HepG2 (cell line): ENCODE results near the gene MST1R. TPM values are rescaled to one million over a fixed set of nuclear protein-coding genes. Genes with fewer than 3 reads are reported as not detected.
A peak's percentile ranks its signal among the peaks of the same experiment; 100 is the strongest.

Source experiments
- ARNT ChIP-seq: fragments of 450-650 bp; IDR thresholded peaks from 2 replicates; pipeline ENCODE4 v1.6.1; 2017
- CCDC6 ChIP-seq: sonication (generic); formaldehyde crosslinking; IDR thresholded peaks from 2 replicates; pipeline ENCODE4 v1.8.1; 2022; ENCODE audit warnings: mild to moderate bottlenecking, missing genetic modification reagents, moderate library complexity
- CREM ChIP-seq, 2 experiments: sonication (generic) in 1 of 2; formaldehyde crosslinking in 1 of 2; IDR thresholded peaks; 2 replicates each; pipeline versions ENCODE4 v1.4.0 to v1.6.1; 2016 to 2020; ENCODE audit warnings: antibody characterized with exemption in 1 of 2, mild to moderate bottlenecking in 1 of 2, missing genetic modification reagents in 1 of 2
- ESRRA ChIP-seq: sonication (generic); formaldehyde crosslinking; IDR thresholded peaks from 2 replicates; pipeline ENCODE4 v1.5.1; 2020; ENCODE audit warnings: mild to moderate bottlenecking, low read depth, missing genetic modification reagents
- HDAC2 ChIP-seq: sonication (generic); formaldehyde crosslinking; IDR thresholded peaks from 2 replicates; pipeline ENCODE4 v1.4.0; 2020; ENCODE audit warnings: missing genetic modification reagents
- HNF4A ChIP-seq: sonication (generic); formaldehyde crosslinking; IDR thresholded peaks from 2 replicates; pipeline ENCODE4 v1.4.0; 2020; ENCODE audit warnings: missing genetic modification reagents
- HNRNPUL1 ChIP-seq: fragments of 200-400 bp; formaldehyde crosslinking; IDR thresholded peaks from 2 replicates; pipeline ENCODE4 v1.6.1; 2017; ENCODE audit warnings: low read depth, mild to moderate bottlenecking, low read length, moderate library complexity
- KDM4B ChIP-seq: sonication (generic); formaldehyde crosslinking; IDR thresholded peaks from 2 replicates; pipeline ENCODE4 v1.4.0; 2020; ENCODE audit warnings: missing genetic modification reagents
- KLF13 ChIP-seq: sonication (generic); formaldehyde crosslinking; IDR thresholded peaks from 2 replicates; pipeline ENCODE4 v1.4.0; 2020; ENCODE audit warnings: mild to moderate bottlenecking, missing genetic modification reagents
- KMT2A ChIP-seq: sonication (generic); formaldehyde crosslinking; IDR thresholded peaks from 2 replicates; pipeline ENCODE4 v1.4.0; 2020; ENCODE audit warnings: missing genetic modification reagents
- MEF2D ChIP-seq: sonication (generic); formaldehyde crosslinking; IDR thresholded peaks from 2 replicates; pipeline ENCODE4 v1.5.1; 2020; ENCODE audit warnings: mild to moderate bottlenecking, missing genetic modification reagents
- NFATC3 ChIP-seq: sonication (generic); formaldehyde crosslinking; IDR thresholded peaks from 2 replicates; pipeline ENCODE4 v1.5.1; 2020; ENCODE audit warnings: mild to moderate bottlenecking, missing genetic modification reagents
- SIN3B ChIP-seq: fragments of 150-350 bp; IDR thresholded peaks from 2 replicates; pipeline ENCODE4 v1.6.1; 2014; ENCODE audit warnings: low read length
- SOX5 ChIP-seq: IDR thresholded peaks from 2 replicates; pipeline ENCODE4 v1.6.1; 2016; ENCODE audit warnings: borderline replicate concordance
- ZFP36 ChIP-seq: fragments of 150-350 bp; IDR thresholded peaks from 2 replicates; pipeline ENCODE4 v1.6.1; 2018; ENCODE audit warnings: borderline replicate concordance, low read length, low read depth; ENCODE audit not compliant: partially characterized antibody
- ZNF20 ChIP-seq: sonication (generic); formaldehyde crosslinking; IDR thresholded peaks from 2 replicates; pipeline ENCODE4 v1.4.0; 2020; ENCODE audit warnings: mild to moderate bottlenecking, moderate library complexity, missing genetic modification reagents
- ZNF331 ChIP-seq: sonication (generic); formaldehyde crosslinking; IDR thresholded peaks from 2 replicates; pipeline ENCODE4 v1.4.0; 2020; ENCODE audit warnings: missing genetic modification reagents
- ZNF432 ChIP-seq: sonication (generic); formaldehyde crosslinking; IDR thresholded peaks from 2 replicates; pipeline ENCODE4 v1.5.0; 2020; ENCODE audit warnings: missing genetic modification reagents, mild to moderate bottlenecking, borderline replicate concordance
- ZNF460 ChIP-seq: sonication (generic); formaldehyde crosslinking; IDR thresholded peaks from 2 replicates; pipeline ENCODE4 v1.5.1; 2020; ENCODE audit warnings: missing genetic modification reagents, mild to moderate bottlenecking, borderline replicate concordance
- ZNF644 ChIP-seq: IDR thresholded peaks from 2 replicates; pipeline ENCODE4 v1.6.1; 2016; ENCODE audit warnings: low read depth
- ZNF747 ChIP-seq: sonication (generic); formaldehyde crosslinking; IDR thresholded peaks from 2 replicates; pipeline ENCODE4 v1.8.1; 2023; ENCODE audit warnings: missing genetic modification reagents, mild to moderate bottlenecking, borderline replicate concordance
- polyA plus RNA-seq, 8 experiments: library from polyadenylated mRNA; depleted of rRNA in 3 of 8; stranded (reverse) in 7 of 8; unstranded in 1 of 8; fragments of >200 nt; fragmentation: Illumina TruSeq in 4 of 8; extraction: Trizol in 4 of 8; gene quantifications; 2 replicates each; pipeline versions ENCODE4 v1.2.1 to v1.2.3, GENCODE V29; 2011 to 2016; ENCODE audit warnings: low read depth in 4 of 8, missing spikeins in 1 of 8, mixed read lengths in 1 of 8; ENCODE audit not compliant: insufficient read depth in 1 of 8
- total RNA-seq, 5 experiments: library from RNA; depleted of rRNA; stranded (reverse); fragments of >200 nt; fragmentation: Illumina TruSeq; extraction: Trizol; gene quantifications; 2 replicates each; pipeline ENCODE4 v1.2.3, GENCODE V29; 2016; ENCODE audit warnings: low read depth in 1 of 5
- TF ChIP-seq, protein P1 (sequence below): IDR thresholded peaks from 2 replicates; pipeline ENCODE4 v1.6.1; 2016; ENCODE audit warnings: missing genetic modification reagents, missing compliant biosample characterization
- TF ChIP-seq, protein P2 (sequence below): sonication (generic); formaldehyde crosslinking; IDR thresholded peaks from 2 replicates; pipeline ENCODE4 v1.4.0; 2020; ENCODE audit warnings: mild to moderate bottlenecking, missing genetic modification reagents
- TF ChIP-seq, protein P3 (sequence below): sonication (generic); formaldehyde crosslinking; IDR thresholded peaks from 2 replicates; pipeline ENCODE4 v1.4.0; 2020; ENCODE audit warnings: mild to moderate bottlenecking, missing genetic modification reagents
- TF ChIP-seq, protein P4 (sequence below): sonication (generic); formaldehyde crosslinking; IDR thresholded peaks from 2 replicates; pipeline ENCODE4 v1.8.0; 2022; ENCODE audit warnings: mild to moderate bottlenecking, missing genetic modification reagents, borderline replicate concordance
- TF ChIP-seq, protein P5 (sequence below): sonication (generic); formaldehyde crosslinking; IDR thresholded peaks from 2 replicates; pipeline ENCODE4 v1.4.0; 2020; ENCODE audit warnings: mild to moderate bottlenecking, missing genetic modification reagents

The MST1R gene
- total and polyA plus RNA-seq, 2 of the 13 experiments (the other 11 are each of a cell fraction or from before 2014, with no cell fraction given) = 0.11 to 0.77 TPM

DNA sequence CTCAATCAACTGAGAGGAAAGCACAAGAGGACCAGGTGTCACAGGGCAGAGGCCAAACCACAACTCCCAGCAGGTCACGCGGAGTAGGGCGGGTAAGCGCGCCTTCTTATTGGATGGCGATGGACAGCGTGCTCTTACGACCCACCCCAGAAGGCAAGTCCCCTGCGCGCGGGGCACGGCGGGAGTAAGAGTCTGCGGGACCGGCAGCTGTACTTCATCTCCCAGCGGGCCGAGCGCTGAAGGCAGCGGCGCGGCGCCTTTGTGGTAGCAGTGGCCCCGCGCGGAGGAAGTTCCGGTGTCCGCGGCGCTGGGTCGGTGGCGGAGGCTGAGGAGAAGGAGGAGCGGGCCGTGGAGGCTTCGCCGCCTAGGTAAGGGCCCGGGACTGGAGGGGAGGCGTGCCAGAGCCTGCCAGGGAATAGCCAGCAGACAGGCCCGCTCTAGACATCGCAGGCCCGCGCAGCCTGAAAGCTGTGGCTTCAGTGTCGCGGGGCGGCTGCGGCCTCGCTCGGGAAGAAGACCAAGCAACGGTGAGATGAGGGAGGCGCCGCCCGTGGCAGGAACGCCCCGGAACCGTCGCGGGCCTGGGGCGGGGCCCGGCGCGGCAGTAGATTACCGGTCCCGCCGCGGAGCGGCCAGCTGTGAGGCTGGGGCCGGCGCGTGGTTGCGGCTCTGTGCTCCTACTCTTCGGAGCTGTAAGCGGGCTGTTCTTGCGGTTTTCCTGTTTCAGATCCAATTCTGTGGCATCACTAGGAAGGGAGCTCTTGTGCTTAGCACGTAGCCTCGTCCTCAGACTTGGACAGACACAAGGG lies 36.4 kb upstream of the MST1R start, which contains the start of gene RBM6 (continued):
- TF ChIP-seq CREM (IDR thresholded peaks at IDR 0.05) (peak; percentile 97), CREM (CRISPR knock-in tag; IDR thresholded peaks at IDR 0.05) (no peak), ZFP36 (no peak), ZNF432 (no peak), SIN3B (no peak), KLF13 (CRISPR knock-in tag) (no peak), ZNF331 (CRISPR knock-in tag) (peak; percentile 7), HNF4A (CRISPR knock-in tag) (no peak; the same call in 1 of the 2 replicates), ZNF460 (CRISPR knock-in tag) (no peak; the same call in 1 of the 2 replicates), CCDC6 (peak; percentile 58; the same call in 1 of the 2 replicates), ZNF747 (no peak; the same call in 1 of the 2 replicates), MEF2D (CRISPR knock-in tag) (peak; percentile 87), HDAC2 (CRISPR knock-in tag) (peak; percentile 55), HNRNPUL1 (peak; percentile 67; the same call in 1 of the 2 replicates), KDM4B (CRISPR knock-in tag) (no peak; the same call in 1 of the 2 replicates), ZNF20 (CRISPR knock-in tag) (0 out of 2 replicates have a peak, but pooled peaks have one; percentile 48), ESRRA (CRISPR knock-in tag) (peak; percentile 48; the same call in 1 of the 2 replicates), ZNF644 (CRISPR knock-in tag) (no peak), ARNT (no peak), SOX5 (peak; percentile 48; the same call in 1 of the 2 replicates), NFATC3 (CRISPR knock-in tag) (no peak), KMT2A (peak; percentile 82)
- TF ChIP-seq, protein P1, sequence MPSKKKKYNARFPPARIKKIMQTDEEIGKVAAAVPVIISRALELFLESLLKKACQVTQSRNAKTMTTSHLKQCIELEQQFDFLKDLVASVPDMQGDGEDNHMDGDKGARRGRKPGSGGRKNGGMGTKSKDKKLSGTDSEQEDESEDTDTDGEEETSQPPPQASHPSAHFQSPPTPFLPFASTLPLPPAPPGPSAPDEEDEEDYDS (CRISPR knock-in tag) = peak; percentile 58; the same call in 1 of the 2 replicates
- TF ChIP-seq, protein P2, sequence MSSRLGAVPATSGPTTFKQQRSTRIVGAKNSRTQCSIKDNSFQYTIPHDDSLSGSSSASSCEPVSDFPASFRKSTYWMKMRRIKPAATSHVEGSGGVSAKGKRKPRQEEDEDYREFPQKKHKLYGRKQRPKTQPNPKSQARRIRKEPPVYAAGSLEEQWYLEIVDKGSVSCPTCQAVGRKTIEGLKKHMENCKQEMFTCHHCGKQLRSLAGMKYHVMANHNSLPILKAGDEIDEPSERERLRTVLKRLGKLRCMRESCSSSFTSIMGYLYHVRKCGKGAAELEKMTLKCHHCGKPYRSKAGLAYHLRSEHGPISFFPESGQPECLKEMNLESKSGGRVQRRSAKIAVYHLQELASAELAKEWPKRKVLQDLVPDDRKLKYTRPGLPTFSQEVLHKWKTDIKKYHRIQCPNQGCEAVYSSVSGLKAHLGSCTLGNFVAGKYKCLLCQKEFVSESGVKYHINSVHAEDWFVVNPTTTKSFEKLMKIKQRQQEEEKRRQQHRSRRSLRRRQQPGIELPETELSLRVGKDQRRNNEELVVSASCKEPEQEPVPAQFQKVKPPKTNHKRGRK (CRISPR knock-in tag) = no peak
- TF ChIP-seq, protein P3, sequence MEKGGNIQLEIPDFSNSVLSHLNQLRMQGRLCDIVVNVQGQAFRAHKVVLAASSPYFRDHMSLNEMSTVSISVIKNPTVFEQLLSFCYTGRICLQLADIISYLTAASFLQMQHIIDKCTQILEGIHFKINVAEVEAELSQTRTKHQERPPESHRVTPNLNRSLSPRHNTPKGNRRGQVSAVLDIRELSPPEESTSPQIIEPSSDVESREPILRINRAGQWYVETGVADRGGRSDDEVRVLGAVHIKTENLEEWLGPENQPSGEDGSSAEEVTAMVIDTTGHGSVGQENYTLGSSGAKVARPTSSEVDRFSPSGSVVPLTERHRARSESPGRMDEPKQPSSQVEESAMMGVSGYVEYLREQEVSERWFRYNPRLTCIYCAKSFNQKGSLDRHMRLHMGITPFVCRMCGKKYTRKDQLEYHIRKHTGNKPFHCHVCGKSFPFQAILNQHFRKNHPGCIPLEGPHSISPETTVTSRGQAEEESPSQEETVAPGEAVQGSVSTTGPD (CRISPR knock-in tag) = no peak
- TF ChIP-seq, protein P4, sequence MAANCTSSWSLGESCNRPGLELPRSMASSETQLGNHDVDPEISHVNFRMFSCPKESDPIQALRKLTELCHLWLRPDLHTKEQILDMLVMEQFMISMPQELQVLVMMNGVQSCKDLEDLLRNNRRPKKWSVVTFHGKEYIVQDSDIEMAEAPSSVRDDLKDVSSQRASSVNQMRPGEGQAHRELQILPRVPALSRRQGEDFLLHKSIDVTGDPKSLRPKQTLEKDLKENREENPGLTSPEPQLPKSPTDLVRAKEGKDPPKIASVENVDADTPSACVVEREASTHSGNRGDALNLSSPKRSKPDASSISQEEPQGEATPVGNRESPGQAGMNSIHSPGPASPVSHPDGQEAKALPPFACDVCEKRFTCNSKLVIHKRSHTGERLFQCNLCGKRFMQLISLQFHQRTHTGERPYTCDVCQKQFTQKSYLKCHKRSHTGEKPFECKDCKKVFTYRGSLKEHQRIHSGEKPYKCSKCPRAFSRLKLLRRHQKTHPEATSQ = no peak; the same call in 1 of the 2 replicates
- TF ChIP-seq, protein P5, sequence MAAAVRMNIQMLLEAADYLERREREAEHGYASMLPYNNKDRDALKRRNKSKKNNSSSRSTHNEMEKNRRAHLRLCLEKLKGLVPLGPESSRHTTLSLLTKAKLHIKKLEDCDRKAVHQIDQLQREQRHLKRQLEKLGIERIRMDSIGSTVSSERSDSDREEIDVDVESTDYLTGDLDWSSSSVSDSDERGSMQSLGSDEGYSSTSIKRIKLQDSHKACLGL (CRISPR knock-in tag) = peak; percentile 95
